Activated CD4-positive, alpha-beta T cell treated with anti-CD3 and anti-CD28 coated beads, Interleukin-2, amount 50 U/mL, for 4 hours (primary cell): ENCODE data around the gene PIAS3.
"Not testable (repeated sequence)": the region's sequence is repeated elsewhere in the genome, so short reads cannot be mapped to it uniquely, and the experiment has no call there.

Experiments used
- DNase-seq, 2 experiments: peaks; one replicate each; pipeline ENCODE4 v3.0.0-alpha.2; 2020

Gene PIAS3

DNA sequence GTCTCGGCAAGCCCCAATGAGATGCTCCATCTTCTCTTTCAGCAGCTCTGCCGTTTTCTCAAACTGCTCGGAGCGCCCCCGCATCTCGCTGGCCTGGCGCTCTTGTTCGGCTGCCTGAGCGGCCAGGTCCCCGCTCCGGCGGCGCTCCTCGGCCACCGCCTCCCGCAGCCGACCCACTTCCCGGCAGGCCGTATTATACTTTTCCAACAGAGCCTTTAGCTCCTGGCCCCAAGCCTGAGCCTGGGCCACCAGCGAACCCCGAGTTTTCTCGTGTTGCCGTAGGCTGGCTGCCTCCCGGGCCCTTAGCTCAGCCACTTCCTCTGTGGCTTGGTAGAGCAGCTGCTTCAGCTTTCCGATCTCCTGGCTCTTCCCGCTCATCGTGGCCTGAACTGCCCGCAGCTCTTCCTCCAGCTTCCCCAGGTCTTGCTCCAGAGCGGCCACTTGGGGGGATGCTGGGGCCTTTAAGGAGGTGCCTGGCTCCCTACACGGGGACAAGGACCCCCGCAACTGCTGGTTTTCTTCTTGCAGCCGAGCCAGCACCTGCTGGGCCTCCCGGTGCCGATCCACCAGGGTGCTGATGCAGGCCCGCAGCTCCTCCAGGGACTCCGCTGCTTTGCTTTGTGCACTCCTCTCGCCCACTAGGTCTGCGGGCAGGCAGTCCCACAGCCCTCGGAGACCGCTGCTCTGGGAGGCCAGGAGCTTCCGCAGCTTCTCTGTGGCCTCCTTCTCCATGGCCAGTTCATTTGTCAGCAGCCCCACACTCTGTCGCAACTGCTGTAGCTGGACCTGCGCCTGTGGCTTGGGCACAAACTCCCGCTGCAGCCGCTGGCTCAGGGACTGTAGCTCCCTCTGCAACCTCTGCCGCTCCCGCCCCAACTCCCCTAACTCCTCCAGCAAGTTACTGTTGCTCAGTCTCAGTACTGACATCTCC, 13.4 kb upstream of the PIAS3 start:
- peak; percentile 18 to 22 for DNase-seq

DNA sequence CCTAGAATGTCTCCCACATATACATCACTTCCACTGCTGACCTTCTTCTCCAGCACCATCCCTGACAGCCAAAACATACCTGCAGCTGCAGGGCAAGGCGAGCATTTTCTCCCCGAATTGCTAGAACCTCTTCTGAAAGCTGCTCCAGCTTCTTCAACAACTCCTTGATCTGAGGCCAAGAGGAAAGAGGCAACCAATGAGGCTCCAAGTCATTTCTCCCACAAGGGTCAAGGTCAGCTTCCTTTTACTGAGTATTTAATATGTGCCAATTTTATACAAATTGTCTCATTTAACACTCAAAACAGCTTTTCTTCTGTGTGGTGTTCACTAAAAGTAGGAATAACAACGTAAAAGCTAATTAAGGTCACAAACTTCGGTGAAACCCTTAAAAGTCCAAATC, 9.4 kb upstream of the PIAS3 start:
- no peak for DNase-seq

DNA sequence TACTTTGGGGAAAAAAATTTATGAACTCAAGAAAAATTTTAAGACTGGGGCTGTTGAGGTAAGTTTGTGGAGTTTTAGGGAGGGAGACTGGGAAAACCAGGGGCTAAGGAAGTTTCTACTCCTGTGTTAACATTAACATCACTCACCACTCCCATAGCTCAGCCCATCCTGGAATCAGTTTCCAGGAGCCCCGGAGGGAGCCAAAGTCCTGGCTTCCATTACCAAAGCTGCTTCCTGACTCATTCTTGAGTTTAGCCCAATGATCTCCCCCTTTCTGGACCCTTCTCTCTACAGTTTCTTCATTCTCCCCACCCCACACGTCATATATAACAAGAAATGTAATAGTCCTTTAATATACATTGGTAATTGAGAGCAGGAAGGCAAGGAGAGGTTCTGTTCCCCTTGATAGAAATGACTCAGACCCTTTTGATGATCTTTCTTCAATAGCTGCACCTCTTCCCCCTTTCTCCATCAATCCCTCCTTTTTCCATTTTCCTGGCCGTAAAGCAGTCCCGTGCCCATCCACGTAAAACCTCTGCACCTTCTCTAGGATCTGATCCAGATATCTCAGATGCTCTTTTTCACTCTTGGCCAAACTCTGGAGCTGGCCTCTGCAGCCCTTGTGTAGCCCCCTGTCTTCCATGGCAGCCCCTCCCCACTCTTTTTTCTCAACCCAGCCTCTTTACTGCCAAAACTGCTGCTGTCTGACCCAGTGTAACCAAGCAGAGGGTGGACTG, 4.6 kb upstream of the PIAS3 start:
- no peak for DNase-seq

DNA sequence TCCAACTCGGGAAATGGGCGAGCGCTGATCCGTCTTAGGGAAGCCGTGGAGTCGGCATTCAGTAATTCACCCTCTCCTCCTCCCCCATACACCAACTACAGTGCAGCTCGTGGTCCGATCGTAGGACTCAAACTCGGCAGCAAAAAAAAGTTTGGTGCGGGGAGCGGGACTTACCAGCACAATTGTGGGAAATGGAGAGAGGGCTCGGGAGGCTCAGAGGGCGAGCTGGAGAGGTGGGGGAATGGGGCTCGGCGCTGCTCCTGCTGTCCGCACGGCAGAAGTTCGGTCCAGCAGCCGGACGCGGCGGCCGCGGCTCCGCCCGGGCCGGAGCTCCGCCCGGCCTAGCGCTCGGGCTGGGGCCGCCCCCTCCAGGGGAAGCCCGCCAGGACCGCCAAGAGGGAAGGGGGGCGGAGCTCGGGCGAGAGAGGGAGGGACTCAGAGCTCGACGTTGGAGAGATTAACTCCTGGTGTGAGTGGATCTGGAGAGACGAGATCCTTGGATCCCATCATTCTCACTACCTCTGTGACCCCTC, 676 bp upstream of the PIAS3 start:
- DNase-seq = peak; percentile 62 to 65

DNA sequence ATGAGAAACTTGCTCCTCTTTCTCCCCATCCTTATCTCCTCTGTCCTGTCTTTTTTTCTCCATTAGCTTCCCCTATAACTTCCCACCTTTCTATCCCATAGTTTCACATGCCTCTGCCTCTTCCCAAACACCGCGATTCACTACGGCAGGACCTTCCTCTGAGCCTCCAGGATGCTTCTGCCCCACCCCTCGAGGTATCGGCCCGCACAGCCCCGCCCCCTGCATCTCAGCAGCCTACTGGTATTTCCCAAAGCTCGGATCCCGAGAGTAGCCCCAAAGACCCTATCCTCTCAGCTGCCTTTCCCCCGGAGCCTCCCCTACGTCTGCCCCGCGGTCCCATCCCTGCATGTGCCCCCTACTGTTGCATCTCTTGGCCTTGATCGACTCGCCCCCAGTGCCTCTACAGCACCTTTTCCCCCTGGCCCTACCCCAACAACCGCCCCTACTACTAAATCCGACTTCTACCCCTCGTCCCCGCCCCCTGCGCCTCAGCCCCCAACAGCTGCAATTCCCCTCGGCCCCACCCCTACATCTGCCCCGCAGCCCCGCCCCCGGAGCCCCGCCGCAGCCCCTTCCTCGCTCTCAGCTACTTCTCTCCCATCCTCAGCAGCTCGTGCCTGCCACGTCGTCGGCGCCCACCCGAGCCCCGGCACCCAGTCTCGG, 512 bp downstream of the PIAS3 start:
- DNase-seq = peak; percentile 55 to 59

DNA sequence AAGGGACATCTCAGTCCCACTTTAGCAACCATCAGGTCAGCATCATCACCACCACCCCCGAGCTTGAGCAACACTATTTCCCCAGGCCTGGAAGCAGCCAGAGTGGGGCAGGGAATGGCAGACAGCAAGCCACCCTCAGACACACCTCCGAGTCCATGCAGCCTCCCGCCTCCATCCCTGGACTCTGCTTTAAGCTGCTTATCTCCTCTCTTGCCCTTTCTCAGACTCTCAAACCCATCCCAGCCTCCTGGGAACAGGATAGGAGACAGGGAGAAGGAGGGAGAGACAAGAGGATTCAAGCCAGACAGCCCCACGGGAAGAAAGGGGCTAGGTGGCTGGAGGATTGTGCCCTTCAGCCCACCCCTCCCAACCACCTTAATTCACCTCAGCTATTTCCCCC, 1.7 kb downstream of the PIAS3 start:
- no peak for DNase-seq

DNA sequence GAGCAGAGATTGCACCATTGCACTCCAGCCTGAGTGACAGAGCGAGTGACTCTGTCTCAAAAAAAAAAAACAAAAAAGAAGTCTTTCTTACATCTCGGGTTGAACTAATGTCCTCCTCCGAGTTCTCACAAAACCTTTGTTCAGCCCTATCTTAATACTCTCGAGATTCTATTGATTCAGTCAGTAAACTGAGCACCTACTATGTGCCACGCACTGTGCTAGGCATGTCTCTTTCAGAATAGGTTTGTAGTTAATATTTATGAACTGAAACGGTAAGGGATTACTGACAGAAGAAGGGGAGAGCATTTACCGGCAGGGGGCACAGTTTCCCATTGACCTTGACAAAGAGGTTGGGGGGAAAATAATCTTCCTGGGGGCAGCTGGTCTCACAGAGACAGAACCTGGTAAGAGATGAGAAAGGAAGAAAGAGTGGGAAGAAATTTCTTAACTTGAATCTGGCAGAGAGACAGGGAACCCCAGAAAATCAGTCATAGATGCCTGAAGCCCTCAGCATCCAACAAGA, 3.4 kb downstream of the PIAS3 start:
- no peak for DNase-seq

DNA sequence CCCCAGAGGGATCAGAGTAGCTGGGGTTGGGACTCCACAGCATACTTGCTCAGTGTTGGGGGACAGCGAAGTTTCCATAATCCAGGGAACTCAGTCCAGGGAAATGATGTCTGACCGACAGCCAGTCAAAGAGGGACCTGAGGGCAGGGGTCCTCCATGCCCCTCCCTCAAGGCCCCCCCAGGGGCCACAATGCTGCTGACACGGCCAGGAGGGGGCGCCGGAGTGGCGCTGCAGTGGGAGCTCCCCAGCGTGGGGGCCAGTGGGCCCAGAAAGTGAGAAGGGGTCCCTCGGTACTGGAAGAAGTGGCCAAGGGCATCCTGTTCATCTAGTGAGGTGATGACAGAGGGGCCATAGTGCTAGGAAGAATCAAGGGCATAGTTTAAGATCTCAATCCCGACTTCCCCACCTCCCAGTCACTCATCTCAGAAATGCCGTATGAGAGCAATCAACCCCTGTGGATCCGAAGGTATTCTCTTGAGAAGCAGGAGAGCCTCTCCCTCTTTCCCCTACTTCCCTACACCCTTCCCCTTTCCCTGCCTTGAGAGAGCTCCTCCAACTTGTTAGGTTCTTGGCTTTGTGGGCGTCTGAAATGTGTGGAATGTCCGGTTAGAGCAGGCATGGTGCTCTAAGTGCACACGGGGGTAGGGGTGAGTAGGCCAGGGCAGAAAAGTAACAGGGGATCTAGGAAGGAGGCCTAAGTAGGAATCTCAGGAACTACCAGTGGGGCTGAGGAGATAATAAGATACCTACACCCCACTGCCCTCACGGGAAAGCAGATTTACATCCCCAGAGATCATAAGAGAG, 9.3 kb downstream of the PIAS3 start:
- no peak for DNase-seq

DNA sequence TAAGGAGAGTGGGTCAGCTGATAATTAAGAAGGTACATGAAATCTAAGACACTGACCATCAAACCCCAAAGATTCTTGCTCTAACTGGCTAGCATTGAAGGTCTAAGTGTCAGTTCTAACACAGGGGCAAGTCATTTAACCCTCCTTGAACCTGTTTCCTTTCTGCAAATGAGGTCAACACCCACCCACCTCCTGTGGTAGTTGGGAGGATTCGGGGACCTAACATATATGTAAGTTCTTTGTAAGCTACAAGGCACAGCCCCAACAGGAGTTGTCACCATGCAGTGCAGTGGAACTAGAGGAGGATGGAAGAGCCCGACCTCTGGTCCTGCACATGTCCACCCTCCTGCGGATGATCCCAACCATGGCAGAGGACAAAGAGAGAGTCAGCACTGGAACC, 11.1 kb downstream of the PIAS3 start:
- DNase-seq = no peak

DNA sequence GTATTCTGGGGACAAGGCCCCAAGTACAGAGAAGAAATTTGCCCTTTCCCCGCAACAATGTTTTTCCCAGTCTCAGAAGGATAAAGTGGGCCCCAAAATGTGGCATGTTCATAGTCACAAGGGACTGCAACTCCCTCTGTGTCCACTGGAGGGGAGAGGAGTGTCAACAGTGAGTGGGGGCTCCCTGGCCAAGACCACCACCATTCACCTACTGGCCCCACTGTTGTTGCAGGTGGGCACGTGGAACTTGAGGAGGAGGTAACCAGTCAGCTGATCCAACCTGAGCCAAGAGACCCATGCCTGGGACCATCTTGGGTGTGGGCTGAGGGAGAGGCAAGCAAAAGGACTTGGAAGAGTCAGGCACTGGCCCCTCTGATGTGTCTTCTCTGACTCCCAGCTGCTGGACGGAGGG, 12.7 kb downstream of the PIAS3 start:
- DNase-seq = no peak

DNA sequence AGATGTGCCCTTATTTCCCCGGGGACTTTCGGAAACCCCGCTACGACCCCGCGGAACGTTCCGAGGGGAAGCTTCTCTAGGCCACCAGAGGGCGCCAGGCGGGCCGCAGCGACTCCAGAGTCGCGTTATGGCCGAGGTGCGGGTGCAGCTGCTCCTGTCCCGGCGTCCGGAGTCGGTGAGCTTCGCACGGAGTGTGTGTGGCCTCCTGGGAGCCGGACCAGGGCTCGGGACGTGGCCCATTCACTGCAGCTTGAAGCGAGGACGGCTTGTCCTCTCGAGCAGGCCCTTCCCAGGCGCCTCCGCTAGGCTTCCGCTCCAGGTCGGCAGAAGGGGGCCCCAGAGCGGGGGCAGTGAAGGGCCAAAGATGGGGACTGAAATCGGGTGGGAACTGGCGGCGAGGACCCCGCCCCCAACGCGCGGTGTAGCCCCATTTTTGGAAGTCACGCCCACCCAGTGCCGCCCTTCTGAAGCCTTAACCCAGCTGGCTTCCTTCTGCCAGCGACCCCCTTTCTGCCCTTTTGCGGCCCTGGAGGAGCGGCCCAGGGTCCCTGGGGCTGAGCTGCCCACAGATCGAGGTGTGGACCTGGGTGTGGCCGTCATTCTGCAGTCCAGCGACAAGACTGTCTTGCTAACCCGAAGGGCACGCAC, 13.2 kb downstream of the PIAS3 start, which contains the start of gene NUDT17:
Gene NUDT17, plus strand, starts transcription at position 117 of the 648 bp plus-strand sequence. Its CDS starts 11 bp downstream, at position 128.
- peak; percentile 69 to 70 for DNase-seq

DNA sequence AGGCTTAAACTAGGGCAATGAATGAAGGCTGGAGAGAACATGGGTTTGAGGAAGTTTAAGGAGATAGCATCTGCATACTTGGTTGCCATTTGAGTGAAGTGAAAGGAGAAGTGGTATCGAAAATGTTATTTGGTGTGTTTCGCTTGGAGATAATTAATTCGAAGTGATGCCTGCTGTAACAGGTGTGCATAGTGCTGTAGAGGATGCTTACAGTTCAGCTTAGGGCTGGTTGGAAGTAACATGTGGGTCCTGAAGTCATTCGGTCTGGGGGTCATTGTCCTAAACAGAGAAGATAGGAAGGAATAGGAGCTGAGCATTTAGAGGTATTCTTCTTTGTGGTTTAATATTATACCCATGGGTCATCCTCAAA, 13.8 kb downstream of the PIAS3 start:
- DNase-seq = no peak

DNA sequence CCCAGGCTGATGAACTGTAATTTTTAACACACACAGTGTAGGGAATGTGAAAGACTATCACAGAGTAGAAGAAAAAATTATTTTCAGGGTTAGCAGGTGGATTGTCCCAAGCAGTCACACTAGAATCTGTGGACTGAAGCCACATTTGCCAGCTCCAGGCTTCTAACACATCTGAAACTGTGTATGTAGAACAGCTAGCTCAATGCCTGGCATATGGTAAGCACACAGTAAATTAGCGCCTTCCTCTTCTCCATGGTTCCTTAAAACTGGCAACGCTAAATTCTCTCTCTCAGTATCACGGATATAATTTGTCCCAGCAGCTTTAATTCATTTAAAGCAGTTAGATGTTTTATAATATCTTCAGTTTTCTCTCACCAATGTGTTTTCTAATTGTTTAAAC, 15.8 kb downstream of the PIAS3 start:
- no peak for DNase-seq

DNA sequence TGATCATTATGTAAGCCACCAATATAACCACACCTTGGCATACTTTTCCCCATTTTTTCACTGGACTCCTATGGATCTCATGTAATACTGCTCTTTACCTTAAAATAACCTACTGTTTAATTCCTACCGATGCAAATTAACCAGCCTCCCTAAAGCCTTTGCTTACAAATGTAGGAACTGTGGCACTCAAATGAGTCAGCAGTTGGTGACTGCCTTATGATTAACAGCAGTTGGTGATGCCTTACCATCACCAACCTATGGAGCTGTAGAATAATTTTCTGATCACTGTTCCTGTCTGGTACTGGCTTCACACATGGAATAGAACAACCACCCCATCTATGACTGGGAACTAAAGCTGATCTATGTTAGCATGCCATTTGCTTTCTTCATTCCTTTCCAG, 21.2 kb downstream of the PIAS3 start:
- no peak for DNase-seq

DNA sequence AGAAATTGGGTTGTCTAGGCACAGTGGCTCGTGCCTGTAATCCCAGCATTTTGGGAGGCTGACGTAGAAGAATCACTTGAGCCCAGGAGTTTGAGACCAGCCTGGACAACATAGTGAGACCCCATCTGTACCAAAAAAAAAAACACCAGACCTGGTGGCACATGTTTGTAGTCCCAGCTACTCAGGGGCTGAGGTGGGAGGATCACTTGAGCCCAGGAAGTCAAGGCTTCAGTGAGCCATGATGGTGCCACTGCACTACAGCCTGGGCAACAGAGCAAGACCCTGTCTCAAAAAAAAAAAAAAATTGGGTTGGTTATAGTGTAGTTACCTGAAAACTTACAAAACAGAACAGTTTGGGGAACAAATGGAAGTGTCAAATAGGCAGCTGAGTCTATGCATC, 28.1 kb downstream of the PIAS3 start:
- DNase-seq = not testable (repeated sequence)

DNA sequence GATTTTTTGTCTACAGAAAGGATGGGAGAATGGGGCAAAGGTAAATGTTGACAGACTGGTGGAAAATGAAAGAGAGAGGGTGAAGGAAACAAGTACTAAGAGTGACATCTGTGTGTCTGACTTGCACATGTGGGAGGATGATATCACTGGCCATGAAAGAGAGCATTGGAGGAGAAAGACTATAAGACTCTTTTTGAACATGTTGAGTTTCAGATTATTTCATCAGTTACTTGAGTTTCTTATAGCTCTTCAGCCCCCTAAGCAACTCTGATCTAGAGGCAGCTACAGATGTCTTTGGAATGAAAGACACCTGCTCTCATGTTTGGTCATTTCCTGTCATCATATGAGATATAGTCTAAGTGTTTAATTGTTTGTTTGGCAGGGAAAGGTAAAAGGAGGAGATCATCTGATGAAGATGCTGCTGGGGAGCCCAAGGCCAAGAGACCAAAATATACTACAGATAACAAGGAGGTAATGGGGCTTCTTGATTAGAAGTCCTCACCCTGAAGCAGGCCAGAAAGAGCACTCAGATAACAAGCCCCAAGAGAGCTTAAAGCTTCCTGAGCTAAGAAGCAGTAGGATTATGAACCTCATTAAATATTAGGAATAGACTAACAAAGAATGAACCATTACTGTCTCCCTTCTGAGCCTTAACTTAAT, 30.4 kb downstream of the PIAS3 start:
- DNase-seq = no peak

DNA sequence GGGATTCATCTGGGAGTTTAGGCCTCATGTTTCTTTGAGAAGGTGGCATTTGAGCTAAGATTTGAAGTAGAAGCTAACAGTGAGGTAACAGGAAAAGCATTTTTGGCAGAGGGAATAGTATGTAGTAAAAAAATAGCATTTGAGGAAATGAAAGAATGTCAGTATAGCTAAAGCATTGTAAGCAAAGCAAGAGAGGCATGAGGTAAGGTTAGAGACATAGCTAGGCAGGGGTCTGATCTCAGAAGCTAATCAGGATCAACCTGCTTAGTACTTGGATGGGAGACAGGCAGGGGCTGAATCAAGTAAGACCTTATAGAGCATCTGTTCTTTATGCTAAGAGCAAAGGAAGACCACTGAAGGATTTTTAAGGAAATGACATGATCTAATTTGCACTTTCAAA, 30.9 kb downstream of the PIAS3 start:
- no peak for DNase-seq

DNA sequence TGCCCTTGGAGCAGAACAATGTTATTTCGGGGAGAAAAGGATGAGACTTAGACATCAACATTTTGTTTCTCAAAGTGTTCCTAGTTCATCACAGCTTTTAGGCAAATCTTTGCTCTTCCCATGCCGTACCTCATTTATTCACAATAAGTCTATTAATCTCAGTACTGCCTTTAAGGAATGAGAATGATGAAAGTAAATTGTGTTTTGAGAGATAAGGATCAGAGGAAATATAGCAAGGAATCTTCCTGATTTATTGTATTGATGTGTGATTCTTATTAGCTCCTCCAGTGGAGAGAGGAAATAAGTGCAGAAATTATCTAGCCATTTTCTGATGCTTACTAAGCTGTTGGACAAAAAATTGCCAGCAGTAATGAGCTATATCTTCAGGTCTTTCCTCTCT, 32.9 kb downstream of the PIAS3 start:
- no peak for DNase-seq

DNA sequence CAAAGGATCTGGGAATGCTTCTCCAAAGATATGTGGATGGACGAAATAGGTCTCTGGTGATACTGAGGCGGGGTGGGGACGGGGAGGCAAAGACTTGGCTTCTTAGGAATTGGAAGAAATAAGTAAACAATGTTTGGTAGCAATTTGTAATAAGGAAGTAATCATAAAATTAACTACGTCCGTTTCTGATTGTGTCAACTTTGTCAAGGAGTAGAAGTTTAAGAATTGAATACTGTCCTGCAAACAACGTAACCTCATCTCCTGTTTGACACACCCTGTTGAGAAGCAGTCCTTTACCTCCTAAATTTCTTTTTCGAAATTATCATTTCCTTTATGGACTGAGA, 34.4 kb downstream of the PIAS3 start:
- no peak for DNase-seq

DNA sequence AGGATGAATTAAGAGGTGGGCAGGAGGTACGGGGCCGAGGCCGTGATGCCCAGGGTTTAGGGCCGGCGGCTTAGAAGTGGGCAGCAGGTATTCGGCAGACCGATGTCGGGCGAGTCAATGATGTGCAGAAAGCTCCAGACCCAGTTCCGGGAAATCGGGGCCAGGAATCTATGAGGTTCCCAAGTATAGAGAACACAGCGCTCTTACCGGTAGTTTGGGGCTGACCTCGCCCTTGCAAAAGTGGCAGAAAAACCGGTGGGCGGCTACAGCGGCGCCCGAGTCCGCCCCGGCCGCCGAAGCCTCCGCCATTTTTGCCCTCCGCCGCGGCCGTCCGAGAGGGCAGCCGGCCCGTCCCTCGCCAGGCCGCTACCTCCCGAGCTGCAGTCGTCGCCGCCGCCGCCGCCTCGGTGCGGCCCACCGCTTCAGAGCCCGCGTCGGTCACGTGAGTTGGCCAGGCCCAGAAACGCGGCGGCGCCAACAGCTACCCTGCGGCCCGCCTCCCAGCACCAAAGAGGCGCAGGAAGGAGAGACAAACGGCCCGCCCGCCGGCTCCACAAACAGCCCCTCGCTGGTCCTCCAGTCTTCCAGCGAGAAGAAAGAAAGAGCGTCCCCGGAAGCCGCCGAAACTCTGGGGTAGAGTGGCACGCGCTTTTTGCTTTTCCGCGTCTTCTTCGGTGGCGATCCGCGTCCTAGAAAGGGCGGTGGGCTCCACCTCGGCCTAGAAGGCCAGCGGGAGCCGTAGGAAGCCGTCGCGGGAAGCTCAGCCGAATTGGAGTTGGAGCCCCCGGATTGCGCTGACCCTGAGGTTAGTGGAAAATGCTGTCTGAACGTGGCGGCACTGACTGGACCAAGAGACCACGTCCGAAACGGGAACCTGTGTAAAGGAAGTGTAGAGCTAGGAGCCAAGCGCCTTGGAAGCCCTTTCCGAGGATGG, 35.0 kb downstream of the PIAS3 start, which contains the start of the genes POLR3C and RNF115:
Gene POLR3C, plus strand, starts transcription at position 636 of the 934 bp plus-strand sequence. CDS start 1,577 bp downstream, outside the sequence.
Gene RNF115, minus strand, starts transcription at position 531 of the 934 bp plus-strand sequence. Its CDS starts 222 bp downstream, at position 309.
- DNase-seq = peak; percentile 78 to 81
